B cell (primary cell): ENCODE data around the gene HAUS2. TPM values are rescaled to one million over a fixed set of nuclear protein-coding genes. Genes with fewer than 3 reads are reported as not detected.

Experiments used
- ATAC-seq: fragments of 200-7000 bp; cut with Tn5 transposase; one replicate; pipeline ENCODE4 v1.10.0; 2021; ENCODE audit warnings: low read depth, mild to moderate bottlenecking, moderate number of reproducible peaks, moderate library complexity
- CTCF ChIA-PET: fragments of 350-600 bp; sonication (Branson Sonifier 250); formaldehyde crosslinking; loops from one replicate; lab custom pipeline; 2021; ENCODE audit warnings: antibody characterized with exemption, inconsistent platforms; lab: Charles Lee
- POLR2A ChIA-PET: fragments of 350-600 bp; sonication (Branson Sonifier 250); formaldehyde crosslinking; loops from one replicate; lab custom pipeline; 2021; ENCODE audit warnings: antibody characterized with exemption; lab: Charles Lee
- DNase-seq: peaks from one replicate; pipeline ENCODE4 v3.0.0; 2013
- H2AFZ ChIP-seq: 2 replicates; pipeline ENCODE4 v1.6.1; 2012; ENCODE audit warnings: mild to moderate bottlenecking, low read depth, low read length; ENCODE audit not compliant: insufficient read depth, poor library complexity, severe bottlenecking
- H3K27ac ChIP-seq, 2 donors: 1 replicate in 1 of 2; 2 replicates in 1 of 2; pipeline ENCODE4 v1.5.1; 2012 to 2013; ENCODE audit warnings: low read length in 2 of 2, mild to moderate bottlenecking in 2 of 2, moderate library complexity in 1 of 2
- H3K27me3 ChIP-seq, 4 experiments: fragments of 200-600 bp in 1 of 4; sonication (generic) in 1 of 4; replicated peaks in 1 of 4; 1 replicate in 2 of 4; 2 replicates in 2 of 4; pipeline versions ENCODE4 v1.6.1 to v1.7.0; 2013 to 2016; ENCODE audit warnings: low read length in 3 of 4, mild to moderate bottlenecking in 2 of 4, mixed read lengths in 1 of 4, moderate library complexity in 1 of 4; ENCODE audit not compliant: insufficient read depth in 4 of 4, control insufficient read depth in 3 of 4; ENCODE audit errors: control extremely low read depth in 1 of 4
- H3K36me3 ChIP-seq, 2 experiments: replicated peaks in 1 of 2; 1 replicate in 1 of 2; 2 replicates in 1 of 2; pipeline versions ENCODE4 v1.6.1 to v1.7.1; 2013; ENCODE audit warnings: low read length in 1 of 2; ENCODE audit not compliant: insufficient read depth in 2 of 2, control insufficient read depth in 1 of 2; ENCODE audit errors: control extremely low read depth in 1 of 2, extremely low read depth in 1 of 2
- H3K4me1 ChIP-seq, 2 donors: fragments of 200-600 bp in 1 of 2; sonication (generic) in 1 of 2; 1 replicate in 1 of 2; 2 replicates in 1 of 2; pipeline versions ENCODE4 v1.5.1 to v1.6.1; 2013 to 2017; ENCODE audit warnings: low read length in 2 of 2; ENCODE audit not compliant: control insufficient read depth in 2 of 2, insufficient read depth in 2 of 2
- H3K4me2 ChIP-seq: replicated peaks from 2 replicates; pipeline ENCODE3; 2012; ENCODE audit warnings: mild to moderate bottlenecking, low read depth, low read length; ENCODE audit not compliant: poor library complexity, severe bottlenecking
- H3K4me3 ChIP-seq, 5 experiments: fragments of 200-600 bp in 1 of 5; sonication (generic) in 1 of 5; 1 replicate in 3 of 5; 2 replicates in 2 of 5; pipeline versions ENCODE4 v1.5.1 to v1.7.0; 2011 to 2016; ENCODE audit warnings: low read length in 4 of 5, mild to moderate bottlenecking in 4 of 5, low read depth in 2 of 5, control low read depth in 1 of 5, moderate library complexity in 1 of 5; ENCODE audit not compliant: insufficient read depth in 1 of 5; ENCODE audit errors: control extremely low read depth in 1 of 5, extremely low read depth in 1 of 5
- H3K79me2 ChIP-seq: fragments of 200-600 bp; sonication (generic); one replicate; pipeline ENCODE4 v1.6.0; 2016; ENCODE audit warnings: low read length; ENCODE audit not compliant: control insufficient read depth, insufficient read depth
- H3K9ac ChIP-seq: fragments of 200-600 bp; sonication (generic); 2 replicates; pipeline ENCODE4 v1.6.1; 2017; ENCODE audit warnings: mild to moderate bottlenecking, low read length, moderate library complexity
- H3K9me3 ChIP-seq, 3 donors: one replicate each; pipeline versions ENCODE4 v1.6.1 to v1.7.1; 2013; ENCODE audit warnings: low read length in 2 of 3; ENCODE audit not compliant: control insufficient read depth in 2 of 3, insufficient read depth in 1 of 3; ENCODE audit errors: control extremely low read depth in 1 of 3
- H4K20me1 ChIP-seq: 2 replicates; pipeline ENCODE4 v1.6.0; 2012; ENCODE audit warnings: mild to moderate bottlenecking, low read length; ENCODE audit not compliant: insufficient read depth, control insufficient read depth, poor library complexity, severe bottlenecking
- H3K27ac Mint-ChIP-seq: one replicate; pipeline ENCODE4 v1.8.0; 2021; ENCODE audit warnings: mixed read lengths
- H3K27me3 Mint-ChIP-seq: one replicate; pipeline ENCODE4 v1.8.0; 2021; ENCODE audit warnings: mixed read lengths
- H3K4me1 Mint-ChIP-seq: one replicate; pipeline ENCODE4 v1.8.0; 2021; ENCODE audit warnings: mixed read lengths
- H3K4me3 Mint-ChIP-seq: one replicate; pipeline ENCODE4 v1.8.0; 2021; ENCODE audit warnings: mixed read lengths
- H3K9me3 Mint-ChIP-seq: one replicate; pipeline ENCODE4 v1.8.0; 2022; ENCODE audit warnings: mixed read lengths; ENCODE audit not compliant: insufficient read depth
- CTCF ChIP-seq: fragments of 200-600 bp; IDR thresholded peaks from one replicate; pipeline ENCODE4 v1.8.0; 2022; ENCODE audit warnings: antibody characterized with exemption, mild to moderate bottlenecking
- EZH2 ChIP-seq: IDR thresholded peaks from 2 replicates; pipeline ENCODE4 v1.6.1; 2012; ENCODE audit warnings: borderline replicate concordance, low read depth, mild to moderate bottlenecking, moderate library complexity, low read length; ENCODE audit not compliant: insufficient read depth, poor library complexity, severe bottlenecking
- WGBS: methylation state at CpG from one replicate; pipeline ENCODE4 v1.1.5; 2013; ENCODE audit warnings: missing lambda C conversion rate; ENCODE audit not compliant: insufficient coverage; 5-methylcytosine and 5-hydroxymethylcytosine counted together
- intact Hi-C: fragments of 100-400 bp; cut with micrococcal nuclease; formaldehyde crosslinking; loops from one replicate; pipeline ENCODE4 v1.10.0; 2022
- polyA plus RNA-seq: library from polyadenylated mRNA; depleted of rRNA; stranded (reverse); fragments of >200 nt; gene quantifications from 2 replicates; pipeline ENCODE4 v1.2.3, GENCODE V29; 2012
- total RNA-seq, 2 donors: library from RNA; stranded (reverse); fragments of 120-200 nt in 1 of 2; gene quantifications; 1 replicate in 1 of 2; 2 replicates in 1 of 2; pipeline versions ENCODE4 v1.2.3 to v1.2.4, GENCODE V29; 2013 to 2022

Gene HAUS2
- total and polyA plus RNA-seq, 2 donors (not counting 1 experiment from before 2014, with no cell fraction given), result 16.5 to 18.3 TPM

- ATAC-seq, result no peak
- intact Hi-C loops, result no loop called here
These were observed 60.3 kb downstream of the HAUS2 start for GRCh38 chr15:42608752-42609488.

More at GRCh38 chr15:42608752-42609488, 60.3 kb downstream of the HAUS2 start:
- H3K36me3 ChIP-seq, result no peaks in the 10 kb centered on the region
- TF ChIP-seq CTCF (no peak), EZH2 (no peak)
- peak overlapping the region; percentile 52 for H3K4me2 ChIP-seq
- peak overlapping the region in 1 of 5 experiments; percentile 16 for H3K4me3 ChIP-seq
- WGBS, result 33% methylated on average over 4 of the region's 7 CpGs
- Mint-ChIP-seq H3K4me1 (peaks cover 47% of the 10 kb centered on the region), H3K9me3 (no peaks in the 10 kb centered on the region), H3K27me3 (no peaks in the 10 kb centered on the region), H3K27ac (peak overlapping the region; percentile 13), H3K4me3 (peak overlapping the region; percentile 42)
- peak; percentile 25 for DNase-seq
- ChIA-PET CTCF (interaction anchor here (1.2 kb wide), 1 partner anchor 28 kb away, joined by 3 read pairs; no protein-coding TSS in a partner anchor), POLR2A (no interaction called here)
- no peaks in the 10 kb centered on the region for H3K9me3 ChIP-seq
- H3K27me3 ChIP-seq, result no peaks in the 10 kb centered on the region
- no peaks in the 10 kb centered on the region for H3K79me2 ChIP-seq
- H4K20me1 ChIP-seq, result no peaks in the 10 kb centered on the region
- H3K9ac ChIP-seq, result peak overlapping the region; percentile 33
- peaks cover 40 to 44% of the 10 kb centered on the region in 2 donors for H3K4me1 ChIP-seq
- H2AFZ ChIP-seq, result peak overlapping the region; percentile 57
- H3K27ac ChIP-seq, result no peak overlapping the region
